CD8-positive, alpha-beta memory T cell (primary cell): ENCODE measurements around the gene FKBP4. TPM values are rescaled to one million over a fixed set of nuclear protein-coding genes. Genes with fewer than 3 reads are reported as not detected.

ENCODE experiments used
- CTCF ChIA-PET: fragments of 350-600 bp; sonication (Branson Sonifier 250); formaldehyde crosslinking; loops from one replicate; lab custom pipeline; 2021; ENCODE audit warnings: antibody characterized with exemption; lab: Charles Lee
- POLR2A ChIA-PET: fragments of 350-600 bp; sonication (Branson Sonifier 250); formaldehyde crosslinking; loops from one replicate; lab custom pipeline; 2021; ENCODE audit warnings: antibody characterized with exemption; lab: Charles Lee
- DNase-seq, 5 donors: peaks; one replicate each; pipeline versions ENCODE4 v3.0.0 to v3.0.0-alpha.2; 2020 to 2022; ENCODE audit warnings: mixed read lengths in 1 of 5
- H3K27ac ChIP-seq: one replicate; pipeline ENCODE4 v1.7.0; 2013; ENCODE audit warnings: low read depth, mild to moderate bottlenecking, low read length, moderate library complexity
- H3K27me3 ChIP-seq: 2 replicates; pipeline ENCODE4 v1.7.0; 2013; ENCODE audit warnings: low read length, mild to moderate bottlenecking; ENCODE audit not compliant: insufficient read depth, poor library complexity, severe bottlenecking
- H3K36me3 ChIP-seq: 2 replicates; pipeline ENCODE4 v1.7.0; 2013; ENCODE audit warnings: mild to moderate bottlenecking, low read length, moderate library complexity; ENCODE audit not compliant: insufficient read depth
- H3K4me1 ChIP-seq: 2 replicates; pipeline ENCODE4 v1.7.0; 2013; ENCODE audit warnings: mild to moderate bottlenecking, low read length, moderate library complexity; ENCODE audit not compliant: insufficient read depth
- H3K4me3 ChIP-seq: 2 replicates; pipeline ENCODE4 v1.7.0; 2013; ENCODE audit warnings: mild to moderate bottlenecking, low read length
- H3K9me3 ChIP-seq: 2 replicates; pipeline ENCODE4 v1.7.0; 2013; ENCODE audit warnings: mild to moderate bottlenecking, low read length
- H3K27ac Mint-ChIP-seq, 8 donors: one replicate each; pipeline ENCODE4 v1.8.0; 2020 to 2021; ENCODE audit warnings: mixed read lengths in 8 of 8, mild to moderate bottlenecking in 6 of 8, inconsistent platforms in 3 of 8, moderate library complexity in 3 of 8
- H3K27me3 Mint-ChIP-seq, 2 donors: one replicate each; pipeline ENCODE4 v1.8.0; 2020 to 2021; ENCODE audit warnings: mixed read lengths in 2 of 2, mild to moderate bottlenecking in 1 of 2, moderate library complexity in 1 of 2
- H3K36me3 Mint-ChIP-seq, 3 donors: one replicate each; pipeline ENCODE4 v1.8.0; 2020 to 2021; ENCODE audit warnings: mixed read lengths in 3 of 3, inconsistent platforms in 1 of 3, mild to moderate bottlenecking in 1 of 3
- H3K4me1 Mint-ChIP-seq, 3 donors: one replicate each; pipeline ENCODE4 v1.8.0; 2020 to 2021; ENCODE audit warnings: mixed read lengths in 3 of 3, inconsistent platforms in 1 of 3, mild to moderate bottlenecking in 1 of 3
- H3K4me3 Mint-ChIP-seq, 7 donors: one replicate each; pipeline ENCODE4 v1.8.0; 2020 to 2021; ENCODE audit warnings: mixed read lengths in 7 of 7, mild to moderate bottlenecking in 6 of 7, moderate library complexity in 4 of 7, inconsistent platforms in 2 of 7
- H3K9me3 Mint-ChIP-seq, 5 donors: one replicate each; pipeline ENCODE4 v1.8.0; 2020 to 2022; ENCODE audit warnings: mixed read lengths in 5 of 5, mild to moderate bottlenecking in 3 of 5, moderate library complexity in 2 of 5, inconsistent platforms in 1 of 5
- polyA plus RNA-seq: library from polyadenylated mRNA; unstranded; fragments of 300-500 nt; fragmentation: Illumina TruSeq; gene quantifications from one replicate; pipeline ENCODE4 v1.2.3, GENCODE V29; 2021
- total RNA-seq, 2 experiments: library from RNA; stranded (reverse); gene quantifications; one replicate each; pipeline ENCODE4 v1.2.3, GENCODE V29; 2021

Gene FKBP4
- total and polyA plus RNA-seq, 3 experiments from 2014 or later: 35.1 to 183 (median 172) TPM

DNA sequence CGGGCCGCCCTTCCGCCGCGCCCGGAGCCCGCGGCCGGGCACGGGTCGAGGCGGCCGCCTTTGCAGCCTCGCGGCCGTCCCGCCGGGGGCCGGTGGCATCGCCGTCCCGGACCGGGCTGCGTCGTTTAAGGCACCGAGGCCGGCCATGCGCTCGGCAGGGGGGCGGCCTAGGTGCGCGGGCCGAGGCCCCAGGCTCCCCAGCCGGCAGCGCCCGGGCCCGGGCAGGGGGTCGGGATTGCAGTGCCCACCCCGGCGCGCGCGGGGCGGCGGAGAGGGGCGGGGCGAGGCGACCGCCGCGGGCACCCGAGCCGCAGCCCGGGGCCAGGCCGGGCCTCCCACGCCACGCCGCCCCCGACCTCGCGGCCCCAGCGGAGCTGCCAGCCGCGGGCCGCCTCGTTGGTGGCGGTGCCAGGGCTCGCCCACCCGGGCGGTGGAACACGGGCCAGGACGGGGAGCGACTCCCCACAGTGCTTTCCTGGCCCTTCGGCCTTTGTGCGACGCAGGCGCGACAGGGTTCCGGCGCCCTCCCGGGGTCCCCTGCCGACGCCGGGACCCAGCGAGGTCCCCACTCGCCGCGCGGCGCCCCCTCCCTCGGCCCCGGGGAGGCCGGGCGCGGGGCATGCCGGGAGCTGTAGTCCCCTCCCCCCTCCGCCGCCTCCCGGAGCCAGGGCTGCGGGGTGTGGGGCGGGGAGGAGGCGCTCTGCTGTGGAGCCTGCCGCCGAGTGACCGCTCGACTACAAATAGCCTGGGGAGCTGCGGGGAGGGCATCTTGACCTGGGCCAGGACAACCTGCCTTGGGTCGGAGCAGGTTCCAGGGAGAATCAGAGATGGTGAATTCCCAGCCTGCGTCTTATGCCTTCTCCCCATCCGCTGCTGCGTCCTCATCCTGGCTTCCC, 769 bp downstream of the FKBP4 start:
- H3K27ac Mint-ChIP-seq: peak overlapping the region; percentile 66 to 97 (median 88)
- ChIA-PET POLR2A (interaction anchor here (0.5 to 3.0 kb wide), 5 partner anchors 17 to 104 kb away, joined by 3 to 22 read pairs (median 6); partner anchors contain the start of gene ITFG2), CTCF (interaction anchor here (0.9 to 3.2 kb wide), 5 partner anchors 11 to 105 kb away, joined by 3 to 15 read pairs (median 4); partner anchors contain the start of gene ITFG2)
- peaks cover 0 to 43% (median 14%) of the 10 kb centered on the region in 3 donors for H3K36me3 Mint-ChIP-seq
- H3K4me3 Mint-ChIP-seq: peak overlapping the region; percentile 87 to 99 (median 91)
- DNase-seq: peak; percentile 67 to 80 (median 70)
- peaks cover 21% of the 10 kb centered on the region for H3K4me1 ChIP-seq
- peaks cover 34% of the 10 kb centered on the region for H3K36me3 ChIP-seq
- H3K9me3 ChIP-seq: no peaks in the 10 kb centered on the region
- H3K4me1 Mint-ChIP-seq: peaks cover 14 to 24% (median 21%) of the 10 kb centered on the region in 3 donors
- no peaks in the 10 kb centered on the region for H3K27me3 Mint-ChIP-seq
- H3K27me3 ChIP-seq: no peaks in the 10 kb centered on the region
- H3K4me3 ChIP-seq: peak overlapping the region; percentile 52
- peak overlapping the region; percentile 18 for H3K27ac ChIP-seq
- no peaks in the 10 kb centered on the region for H3K9me3 Mint-ChIP-seq

DNA sequence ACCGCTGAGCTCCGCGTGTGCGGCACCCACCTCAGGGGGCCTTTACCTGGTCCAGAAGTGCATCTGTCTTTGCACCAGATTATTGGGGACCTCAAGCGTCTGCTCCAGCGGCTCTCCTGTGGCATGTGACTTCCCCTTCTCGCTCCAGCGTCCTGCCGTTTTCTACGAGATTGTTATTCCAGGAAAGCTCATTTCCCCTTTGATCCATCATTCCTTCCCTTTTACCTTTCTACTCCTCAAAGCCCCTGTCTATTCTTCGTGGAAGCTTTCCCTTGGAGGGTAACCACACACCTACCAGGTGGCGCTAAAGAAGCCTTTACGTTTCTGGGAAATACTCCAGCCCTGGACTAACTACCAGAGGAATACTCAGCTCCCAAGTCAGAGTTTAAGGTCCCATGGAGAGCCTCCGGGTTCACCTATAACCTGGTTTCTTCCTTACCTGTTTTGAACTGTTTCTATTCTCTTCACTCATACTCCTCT, 1.5 kb downstream of the FKBP4 start:
- Histone ChIP-seq H3K4me3 (peak overlapping the region; percentile 52), H3K4me1 (peaks cover 21% of the 10 kb centered on the region), H3K9me3 (no peaks in the 10 kb centered on the region), H3K27ac (peak overlapping the region; percentile 18), H3K36me3 (peaks cover 41% of the 10 kb centered on the region), H3K27me3 (no peaks in the 10 kb centered on the region)
- Mint-ChIP-seq H3K9me3 (no peaks in the 10 kb centered on the region), H3K27ac (peak overlapping the region; percentile 66 to 97 (median 88)), H3K36me3 (peaks cover 0 to 50% (median 14%) of the 10 kb centered on the region in 3 donors), H3K4me3 (peak overlapping the region; percentile 87 to 98 (median 91)), H3K4me1 (peaks cover 14 to 24% (median 21%) of the 10 kb centered on the region in 3 donors), H3K27me3 (no peaks in the 10 kb centered on the region)
- CTCF ChIA-PET: interaction anchor here (0.9 to 3.2 kb wide), 5 partner anchors 12 to 105 kb away, joined by 3 to 15 read pairs (median 4); partner anchors contain the start of gene ITFG2
- DNase-seq: no peak
- POLR2A ChIA-PET: interaction anchor here (0.5 to 3.0 kb wide), 4 partner anchors 16 to 105 kb away, joined by 3 to 22 read pairs (median 12); partner anchors contain the start of gene ITFG2

DNA sequence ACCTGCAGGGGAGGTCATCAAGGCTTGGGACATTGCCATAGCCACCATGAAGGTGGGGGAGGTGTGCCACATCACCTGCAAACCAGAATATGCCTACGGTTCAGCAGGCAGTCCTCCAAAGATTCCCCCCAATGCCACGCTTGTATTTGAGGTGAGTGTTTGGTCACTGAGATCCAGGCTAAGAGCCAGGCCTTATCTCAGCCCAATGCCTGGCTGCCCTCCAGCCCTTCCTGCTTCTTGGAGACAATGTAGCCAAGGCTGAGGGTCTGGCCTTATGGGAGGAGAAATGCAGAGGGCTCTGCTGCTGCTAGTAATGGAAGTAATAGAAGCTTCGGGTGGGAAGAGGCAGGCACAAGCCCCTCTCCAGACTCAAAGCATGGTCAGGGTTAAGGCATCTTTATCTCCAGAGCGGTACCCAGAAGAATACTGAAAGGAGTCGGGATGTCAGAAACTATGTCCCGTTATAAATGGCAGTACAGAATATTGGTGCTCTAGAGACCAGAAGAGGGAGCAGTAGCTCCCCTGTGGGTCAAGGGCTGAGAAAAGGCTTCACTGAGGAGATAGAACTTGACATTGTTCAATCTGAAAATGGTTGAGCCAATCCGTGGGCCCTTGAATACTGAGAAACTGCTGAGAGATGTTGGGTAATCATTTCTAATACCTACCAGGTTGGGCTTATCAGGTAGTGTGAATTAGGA, 3.1 kb downstream of the FKBP4 start:
- no peaks in the 10 kb centered on the region for H3K27me3 ChIP-seq
- peaks cover 53% of the 10 kb centered on the region for H3K36me3 ChIP-seq
- peaks cover 0 to 66% (median 14%) of the 10 kb centered on the region in 3 donors for H3K36me3 Mint-ChIP-seq
- H3K4me1 ChIP-seq: peaks cover 21% of the 10 kb centered on the region
- peaks cover 14 to 24% (median 21%) of the 10 kb centered on the region in 3 donors for H3K4me1 Mint-ChIP-seq
- H3K4me3 ChIP-seq: no peak overlapping the region
- H3K27me3 Mint-ChIP-seq: no peaks in the 10 kb centered on the region
- DNase-seq: no peak
- ChIA-PET CTCF (no interaction called here), POLR2A (no interaction called here)
- peak overlapping the region in 5 of 7 donors; percentile 74 to 98 (median 91) for H3K4me3 Mint-ChIP-seq
- H3K9me3 ChIP-seq: no peaks in the 10 kb centered on the region
- H3K27ac Mint-ChIP-seq: peak overlapping the region in 2 of 8 donors; percentile 47 to 87
- H3K27ac ChIP-seq: no peak overlapping the region
- H3K9me3 Mint-ChIP-seq: no peaks in the 10 kb centered on the region

DNA sequence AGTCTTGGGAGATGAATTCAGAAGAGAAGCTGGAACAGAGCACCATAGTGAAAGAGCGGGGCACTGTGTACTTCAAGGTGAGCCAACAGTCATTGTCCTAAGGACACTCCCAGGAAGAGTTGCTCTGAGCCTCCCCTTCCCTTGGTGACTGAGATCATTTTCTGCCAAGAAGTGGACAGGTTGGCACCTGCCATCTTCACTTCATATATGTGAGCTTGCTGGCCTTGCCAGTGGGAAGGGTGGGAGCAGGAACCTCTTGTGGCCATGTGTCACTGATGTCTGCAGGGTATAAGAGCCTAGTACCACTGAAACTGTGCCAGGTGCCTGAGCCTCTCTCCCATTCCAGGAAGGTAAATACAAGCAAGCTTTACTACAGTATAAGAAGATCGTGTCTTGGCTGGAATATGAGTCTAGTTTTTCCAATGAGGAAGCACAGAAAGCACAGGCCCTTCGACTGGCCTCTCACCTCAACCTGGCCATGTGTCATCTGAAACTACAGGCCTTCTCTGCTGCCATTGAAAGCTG, 5.3 kb downstream of the FKBP4 start:
- peaks cover 0 to 85% (median 21%) of the 10 kb centered on the region in 3 donors for H3K36me3 Mint-ChIP-seq
- Histone ChIP-seq H3K4me3 (no peak overlapping the region), H3K27ac (no peak overlapping the region), H3K36me3 (peaks cover 53% of the 10 kb centered on the region), H3K4me1 (peaks cover 21% of the 10 kb centered on the region), H3K9me3 (no peaks in the 10 kb centered on the region), H3K27me3 (no peaks in the 10 kb centered on the region)
- no peaks in the 10 kb centered on the region for H3K9me3 Mint-ChIP-seq
- CTCF ChIA-PET: no interaction called here
- no peak for DNase-seq
- H3K27me3 Mint-ChIP-seq: no peaks in the 10 kb centered on the region
- POLR2A ChIA-PET: no interaction called here
- H3K4me1 Mint-ChIP-seq: peaks cover 14 to 24% (median 17%) of the 10 kb centered on the region in 3 donors
- peak overlapping the region in 1 of 7 donors; percentile 12 for H3K4me3 Mint-ChIP-seq
- peak overlapping the region in 2 of 8 donors; percentile 32 to 42 for H3K27ac Mint-ChIP-seq

DNA sequence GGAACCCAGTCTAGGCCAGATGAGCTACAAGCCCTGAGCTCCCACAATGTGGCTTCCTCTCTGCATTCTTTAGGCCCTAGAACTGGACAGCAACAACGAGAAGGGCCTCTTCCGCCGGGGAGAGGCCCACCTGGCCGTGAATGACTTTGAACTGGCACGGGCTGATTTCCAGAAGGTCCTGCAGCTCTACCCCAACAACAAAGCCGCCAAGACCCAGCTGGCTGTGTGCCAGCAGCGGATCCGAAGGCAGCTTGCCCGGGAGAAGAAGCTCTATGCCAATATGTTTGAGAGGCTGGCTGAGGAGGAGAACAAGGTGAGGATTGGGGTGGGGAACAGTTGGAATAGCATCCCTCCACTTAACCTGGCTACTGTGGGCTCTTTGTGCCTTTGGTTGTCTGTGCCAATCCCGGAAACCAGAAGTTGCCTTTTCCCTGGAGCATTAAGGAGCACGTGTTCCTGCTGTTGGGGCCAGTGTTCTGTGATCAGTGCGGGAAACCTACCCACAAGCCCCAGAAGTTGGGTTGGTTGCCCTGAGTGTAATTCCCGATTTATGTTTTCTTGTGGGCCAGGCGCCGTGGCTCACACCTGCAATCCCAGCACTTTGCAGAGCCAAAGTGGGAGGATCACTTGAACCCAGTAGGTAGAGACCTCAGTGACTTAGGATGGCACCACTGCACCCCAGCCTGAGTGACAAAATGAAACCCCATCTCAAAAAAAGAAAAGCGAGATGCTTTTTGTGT, 6.4 kb downstream of the FKBP4 start:
- H3K27ac ChIP-seq: no peak overlapping the region
- no peak for DNase-seq
- H3K4me1 Mint-ChIP-seq: peaks cover 11 to 21% (median 14%) of the 10 kb centered on the region in 3 donors
- POLR2A ChIA-PET: no interaction called here
- no peaks in the 10 kb centered on the region for H3K27me3 ChIP-seq
- peak overlapping the region in 1 of 8 donors; percentile 29 for H3K27ac Mint-ChIP-seq
- H3K9me3 ChIP-seq: no peaks in the 10 kb centered on the region
- H3K4me1 ChIP-seq: peaks cover 18% of the 10 kb centered on the region
- H3K4me3 ChIP-seq: no peak overlapping the region
- H3K9me3 Mint-ChIP-seq: no peaks in the 10 kb centered on the region
- no peak overlapping the region for H3K4me3 Mint-ChIP-seq
- peaks cover 53% of the 10 kb centered on the region for H3K36me3 ChIP-seq
- H3K27me3 Mint-ChIP-seq: no peaks in the 10 kb centered on the region
- CTCF ChIA-PET: interaction anchor here (1.5 kb wide), 1 partner anchor 17 kb away, joined by 3 read pairs; no protein-coding TSS in a partner anchor
- H3K36me3 Mint-ChIP-seq: peaks cover 0 to 91% (median 21%) of the 10 kb centered on the region in 3 donors

DNA sequence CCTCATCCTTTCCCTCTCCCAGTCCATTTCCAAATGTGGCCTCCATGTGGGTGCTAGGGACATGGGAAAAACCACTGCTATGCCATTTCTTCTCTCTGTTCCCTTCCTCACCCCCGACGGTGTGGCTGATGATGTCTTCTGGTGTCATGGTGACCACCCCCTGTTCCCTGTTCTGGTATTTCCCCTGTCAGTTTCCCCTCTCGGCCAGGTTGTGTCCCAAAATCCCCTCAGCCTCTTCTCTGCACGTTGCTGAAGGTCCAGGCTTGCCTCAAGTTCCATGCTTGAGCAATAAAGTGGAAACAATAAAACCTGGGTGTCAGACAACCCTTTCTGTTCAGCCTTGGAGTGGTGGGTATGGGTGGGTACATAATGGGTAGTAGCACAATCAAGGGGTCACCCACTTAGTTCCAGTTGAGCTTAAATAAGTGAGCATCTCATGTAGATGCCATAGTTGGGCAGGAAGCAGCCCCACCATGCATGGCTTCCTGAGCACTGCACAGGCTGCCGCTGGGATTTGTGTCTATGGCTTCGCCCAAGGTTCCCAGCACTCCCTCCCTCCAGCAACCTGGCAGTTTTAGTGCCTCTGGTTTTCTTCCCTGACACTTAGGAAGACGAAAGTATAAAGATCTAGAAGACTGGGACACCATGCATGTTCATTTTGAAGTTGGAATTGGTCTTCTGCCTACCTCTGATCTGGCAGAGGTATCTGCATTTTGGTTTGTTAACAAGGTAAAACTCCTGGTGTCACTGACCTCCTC, 9.0 kb downstream of the FKBP4 start:
- Mint-ChIP-seq H3K36me3 (peaks cover 0 to 76% (median 19%) of the 10 kb centered on the region in 3 donors), H3K9me3 (no peaks in the 10 kb centered on the region), H3K27me3 (no peaks in the 10 kb centered on the region), H3K27ac (peak overlapping the region in 2 of 8 donors; percentile 36 to 77), H3K4me1 (peaks cover 0 to 1% (median 0%) of the 10 kb centered on the region in 3 donors), H3K4me3 (no peak overlapping the region)
- H3K9me3 ChIP-seq: no peaks in the 10 kb centered on the region
- no peak for DNase-seq
- peaks cover 36% of the 10 kb centered on the region for H3K36me3 ChIP-seq
- CTCF ChIA-PET: no interaction called here
- H3K27me3 ChIP-seq: no peaks in the 10 kb centered on the region
- no peak overlapping the region for H3K4me3 ChIP-seq
- POLR2A ChIA-PET: no interaction called here
- H3K27ac ChIP-seq: no peak overlapping the region
- H3K4me1 ChIP-seq: no peaks in the 10 kb centered on the region
